Endothelial cell of umbilical vein (primary cell): ENCODE results near the gene KIAA1958. TPM values are rescaled to one million over a fixed set of nuclear protein-coding genes. Genes with fewer than 3 reads are reported as not detected.

ENCODE experiments used
- BruUV-seq: library from RNA; stranded (reverse); fragments of 400-500 nt; replicated peaks from 2 replicates; lab custom pipeline; 2021; lab: Mats Ljungman, UMichigan
- CTCF ChIA-PET: fragments of 300-600, 350-600 bp; sonication (Branson Sonifier 250); formaldehyde crosslinking; loops from one replicate; lab custom pipeline; 2021; ENCODE audit warnings: antibody characterized with exemption, inconsistent platforms; lab: Charles Lee
- POLR2A ChIA-PET: fragments of 300-600, 350-600 bp; sonication (Branson Sonifier 250); formaldehyde crosslinking; loops from one replicate; lab custom pipeline; 2021; ENCODE audit warnings: antibody characterized with exemption, inconsistent platforms; lab: Charles Lee
- DNase-seq: peaks from one replicate; pipeline ENCODE4 v3.0.0-alpha.2; 2011; ENCODE audit warnings: low read depth, low spot score
- FAIRE-seq: peaks from 2 replicates; lab custom pipeline; 2011; peaks lifted over from hg19 to GRCh38; lab: Jason Lieb, UNC
- H2AFZ ChIP-seq: 2 replicates; pipeline ENCODE4 v1.6.0; 2012; ENCODE audit warnings: low read depth, low read length, control low read depth, inconsistent platforms
- H3K27ac ChIP-seq: 2 replicates; pipeline ENCODE4 v1.5.1; 2011; ENCODE audit warnings: low read depth, mild to moderate bottlenecking, control low read depth, low read length, moderate library complexity; ENCODE audit not compliant: insufficient read depth
- H3K27me3 ChIP-seq, 2 experiments: 2 replicates each; pipeline versions ENCODE4 v1.6.0 to v1.6.1; 2011; ENCODE audit warnings: low read length in 2 of 2, mixed read lengths in 1 of 2; ENCODE audit not compliant: control insufficient read depth in 2 of 2, insufficient read depth in 2 of 2
- H3K36me3 ChIP-seq, 2 experiments: 2 replicates in 1 of 2; 3 replicates in 1 of 2; pipeline ENCODE4 v1.5.1; 2011; ENCODE audit warnings: low read length in 2 of 2, mild to moderate bottlenecking in 1 of 2, moderate library complexity in 1 of 2; ENCODE audit not compliant: control insufficient read depth in 2 of 2, insufficient read depth in 2 of 2; ENCODE audit errors: extremely low read depth in 1 of 2
- H3K4me1 ChIP-seq: 3 replicates; pipeline ENCODE4 v1.5.1; 2011; ENCODE audit warnings: mild to moderate bottlenecking, low read length; ENCODE audit not compliant: control insufficient read depth, insufficient read depth; ENCODE audit errors: extremely low read depth
- H3K4me2 ChIP-seq: 2 replicates; pipeline ENCODE4 v1.6.1; 2011; ENCODE audit warnings: low read length, control low read depth, mixed read lengths; ENCODE audit not compliant: insufficient read depth
- H3K4me3 ChIP-seq, 3 experiments: fragments of 200-600 bp in 1 of 3; sonication (generic), shearing (Covaris generic) in 1 of 3; replicated peaks in 1 of 3; 2 replicates each; pipeline ENCODE4 v1.5.1; 2011 to 2016; ENCODE audit warnings: control low read depth in 3 of 3, low read length in 3 of 3, mild to moderate bottlenecking in 2 of 3, inconsistent platforms in 1 of 3, low read depth in 1 of 3, moderate library complexity in 1 of 3; ENCODE audit not compliant: insufficient read depth in 1 of 3
- H3K79me2 ChIP-seq: 2 replicates; pipeline ENCODE4 v1.6.0; 2012; ENCODE audit warnings: low read length, inconsistent platforms; ENCODE audit not compliant: control insufficient read depth, insufficient read depth
- H3K9ac ChIP-seq: replicated peaks from 2 replicates; pipeline ENCODE3; 2011; ENCODE audit warnings: low read length, control low read depth; ENCODE audit not compliant: insufficient read depth; ENCODE audit errors: extremely low read depth
- H3K9me1 ChIP-seq: replicated peaks from 3 replicates; pipeline ENCODE4 v1.6.0; 2011; ENCODE audit warnings: mild to moderate bottlenecking, low read length; ENCODE audit not compliant: control insufficient read depth, insufficient read depth; ENCODE audit errors: extremely low read depth
- H3K9me3 ChIP-seq: replicated peaks from 2 replicates; pipeline ENCODE4 v1.5.1; 2012; ENCODE audit warnings: low read length, inconsistent platforms; ENCODE audit not compliant: control insufficient read depth, insufficient read depth
- H4K20me1 ChIP-seq: replicated peaks from 2 replicates; pipeline ENCODE3; 2011; ENCODE audit warnings: mild to moderate bottlenecking, low read length; ENCODE audit not compliant: control insufficient read depth, insufficient read depth; ENCODE audit errors: extremely low read depth
- CTCF ChIP-seq, 2 donors: IDR thresholded peaks; 1 replicate in 1 of 2; 2 replicates in 1 of 2; pipeline ENCODE4 v1.5.1; 2011; ENCODE audit warnings: low read length in 2 of 2, mild to moderate bottlenecking in 2 of 2, moderate library complexity in 2 of 2, control low read depth in 1 of 2, inconsistent platforms in 1 of 2, low read depth in 1 of 2; ENCODE audit not compliant: insufficient read depth in 1 of 2; ENCODE audit errors: extremely low read depth in 1 of 2
- EZH2 ChIP-seq: IDR thresholded peaks from 2 replicates; pipeline ENCODE4 v1.6.1; 2012; ENCODE audit warnings: borderline replicate concordance, low read depth, mild to moderate bottlenecking, moderate library complexity, low read length, inconsistent platforms; ENCODE audit not compliant: severe bottlenecking
- FOS ChIP-seq: IDR thresholded peaks from 2 replicates; pipeline ENCODE4 v1.6.1; 2011; ENCODE audit warnings: mild to moderate bottlenecking, low read length, moderate library complexity, borderline replicate concordance; ENCODE audit not compliant: insufficient read depth
- GATA2 ChIP-seq: IDR thresholded peaks from 2 replicates; pipeline ENCODE4 v1.7.0; 2011; ENCODE audit warnings: low read depth, mild to moderate bottlenecking, moderate library complexity, mixed read lengths, low read length; ENCODE audit not compliant: insufficient read length, insufficient read depth
- JUN ChIP-seq: IDR thresholded peaks from 2 replicates; pipeline ENCODE4 v1.6.1; 2011; ENCODE audit warnings: borderline replicate concordance, low read depth; ENCODE audit not compliant: insufficient read length, insufficient read depth
- MYC ChIP-seq: IDR thresholded peaks from one replicate; pipeline ENCODE4 v1.6.1; 2011; ENCODE audit warnings: mild to moderate bottlenecking, low read depth, low read length
- POLR2A ChIP-seq: IDR thresholded peaks from 2 replicates; pipeline ENCODE4 v1.6.1; 2012; ENCODE audit warnings: low read depth, mild to moderate bottlenecking, control low read depth, low read length
- POLR2AphosphoS5 ChIP-seq: IDR thresholded peaks from 2 replicates; pipeline ENCODE4 v1.6.1; 2012; ENCODE audit warnings: low read depth, mild to moderate bottlenecking, control low read depth, low read length, moderate library complexity; ENCODE audit not compliant: insufficient read depth
- dilution Hi-C: fragments of 300-500 bp; cut with MboI; formaldehyde crosslinking; loops from one replicate; pipeline ENCODE4 v1.15.0; 2019; ENCODE audit warnings: low sequenced_read_pairs; ENCODE audit not compliant: extremely low pct_ligation_motif_present
- intact Hi-C: fragments of 100-400 bp; cut with micrococcal nuclease; formaldehyde crosslinking; loops from one replicate; pipeline ENCODE4 v1.10.0; 2022
- polyA plus RNA-seq, 4 experiments: library from polyadenylated mRNA; depleted of rRNA in 3 of 4; stranded (reverse) in 3 of 4; unstranded in 1 of 4; fragments of >200 nt; gene quantifications; 2 replicates each; pipeline versions ENCODE4 v1.2.1 to v1.2.3, GENCODE V29; 2011 to 2012; ENCODE audit warnings: missing spikeins in 1 of 4
- total RNA-seq: library from RNA; stranded (reverse); gene quantifications from 2 replicates; pipeline ENCODE4 v1.2.3, GENCODE V29; 2021
- TF ChIP-seq, protein P1 (sequence below): IDR thresholded peaks from 2 replicates; pipeline ENCODE4 v1.6.1; 2011; ENCODE audit not compliant: insufficient read depth, insufficient read length

The KIAA1958 gene
- total and polyA plus RNA-seq, 2 donors (not counting 3 experiments of a cell fraction or from before 2014, with no cell fraction given), result 1.7 to 5.0 TPM

DNA sequence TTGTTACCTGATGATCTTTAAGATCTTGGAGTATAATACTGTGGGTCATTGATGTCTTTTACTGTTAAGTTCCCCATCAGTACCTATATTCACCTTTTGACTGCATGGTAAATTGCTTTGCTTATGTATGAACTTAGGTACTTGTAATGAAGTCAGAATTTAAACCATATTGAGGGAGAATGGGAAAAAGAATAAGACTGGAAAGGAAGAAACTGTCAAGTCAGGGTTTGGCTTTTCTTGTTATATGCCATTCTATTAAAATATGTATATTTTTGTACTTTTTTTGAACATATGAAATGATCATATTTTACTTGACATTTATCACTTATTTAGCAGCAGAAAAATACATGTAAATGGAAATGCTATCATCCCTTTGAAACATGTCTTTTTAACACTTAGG is 58.6 kb downstream of the KIAA1958 start:
- BruUV-seq, result no TSS peak
- Histone ChIP-seq H2AFZ (no peak overlapping the region), H3K27me3 (no peaks in the 10 kb centered on the region), H3K79me2 (no peaks in the 10 kb centered on the region), H3K4me3 (no peak overlapping the region), H3K4me2 (no peak overlapping the region), H3K36me3 (no peaks in the 10 kb centered on the region), H3K9ac (no peak overlapping the region), H3K9me1 (no peaks in the 10 kb centered on the region), H3K27ac (no peak overlapping the region), H3K4me1 (no peaks in the 10 kb centered on the region), H3K9me3 (no peaks in the 10 kb centered on the region), H4K20me1 (no peaks in the 10 kb centered on the region)
- dilution Hi-C loops (no loop called here), intact Hi-C loops (no loop called here)
- ChIA-PET CTCF (no interaction called here), POLR2A (no interaction called here)
- DNase-seq (no peak), FAIRE-seq (no peak)
- no peak for TF ChIP-seq EZH2
- TF ChIP-seq POLR2A, result no peak
- no peak for TF ChIP-seq MYC
- TF ChIP-seq, protein P1, sequence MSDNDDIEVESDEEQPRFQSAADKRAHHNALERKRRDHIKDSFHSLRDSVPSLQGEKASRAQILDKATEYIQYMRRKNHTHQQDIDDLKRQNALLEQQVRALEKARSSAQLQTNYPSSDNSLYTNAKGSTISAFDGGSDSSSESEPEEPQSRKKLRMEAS, result no peak

- BruUV-seq, result no TSS peak
- no peaks in the 10 kb centered on the region for H3K9me1 ChIP-seq
- H3K27ac ChIP-seq, result no peak overlapping the region
- ChIA-PET POLR2A (no interaction called here), CTCF (no interaction called here)
- no peaks in the 10 kb centered on the region for H4K20me1 ChIP-seq
- H3K27me3 ChIP-seq, result no peaks in the 10 kb centered on the region
- H3K4me2 ChIP-seq, result no peak overlapping the region
- no peak for FAIRE-seq
- H3K79me2 ChIP-seq, result no peaks in the 10 kb centered on the region
- TF ChIP-seq CTCF (IDR thresholded peaks at IDR 0.05; ENCODE audit: extremely low read depth in 1 of 2, insufficient read depth in 1 of 2, low read depth in 1 of 2, low read length in 2 of 2) (no peak), GATA2 (no peak), FOS (no peak), POLR2AphosphoS5 (no peak), POLR2A (no peak), MYC (no peak), EZH2 (no peak), JUN (no peak)
- TF ChIP-seq, protein P1, result no peak
- dilution Hi-C loops (no loop called here), intact Hi-C loops (no loop called here)
- no peak overlapping the region for H3K4me3 ChIP-seq
- H3K4me1 ChIP-seq, result no peaks in the 10 kb centered on the region
- no peak overlapping the region for H2AFZ ChIP-seq
- no peak overlapping the region for H3K9ac ChIP-seq
- H3K9me3 ChIP-seq, result no peaks in the 10 kb centered on the region
- H3K36me3 ChIP-seq, result no peaks in the 10 kb centered on the region
- no peak for DNase-seq
These were observed 59.8 kb downstream of the KIAA1958 start for GRCh38 chr9:112546149-112547012.
